H54 (cell line): ENCODE results near the gene C22orf23.
A peak's percentile ranks its signal among the peaks of the same experiment; 100 is the strongest.

ENCODE experiments used
- DNase-seq: peaks from one replicate; pipeline ENCODE4 v3.0.0; 2011; ENCODE audit warnings: low spot score, mixed read lengths; ENCODE audit not compliant: insufficient read length
- FAIRE-seq: peaks from 3 replicates; lab custom pipeline; 2011; peaks lifted over from hg19 to GRCh38; lab: Jason Lieb, UNC
- POLR2A ChIP-seq: IDR thresholded peaks from 2 replicates; pipeline ENCODE4 v1.6.1; 2011; ENCODE audit warnings: low read depth, mild to moderate bottlenecking, low read length

Gene C22orf23

DNA sequence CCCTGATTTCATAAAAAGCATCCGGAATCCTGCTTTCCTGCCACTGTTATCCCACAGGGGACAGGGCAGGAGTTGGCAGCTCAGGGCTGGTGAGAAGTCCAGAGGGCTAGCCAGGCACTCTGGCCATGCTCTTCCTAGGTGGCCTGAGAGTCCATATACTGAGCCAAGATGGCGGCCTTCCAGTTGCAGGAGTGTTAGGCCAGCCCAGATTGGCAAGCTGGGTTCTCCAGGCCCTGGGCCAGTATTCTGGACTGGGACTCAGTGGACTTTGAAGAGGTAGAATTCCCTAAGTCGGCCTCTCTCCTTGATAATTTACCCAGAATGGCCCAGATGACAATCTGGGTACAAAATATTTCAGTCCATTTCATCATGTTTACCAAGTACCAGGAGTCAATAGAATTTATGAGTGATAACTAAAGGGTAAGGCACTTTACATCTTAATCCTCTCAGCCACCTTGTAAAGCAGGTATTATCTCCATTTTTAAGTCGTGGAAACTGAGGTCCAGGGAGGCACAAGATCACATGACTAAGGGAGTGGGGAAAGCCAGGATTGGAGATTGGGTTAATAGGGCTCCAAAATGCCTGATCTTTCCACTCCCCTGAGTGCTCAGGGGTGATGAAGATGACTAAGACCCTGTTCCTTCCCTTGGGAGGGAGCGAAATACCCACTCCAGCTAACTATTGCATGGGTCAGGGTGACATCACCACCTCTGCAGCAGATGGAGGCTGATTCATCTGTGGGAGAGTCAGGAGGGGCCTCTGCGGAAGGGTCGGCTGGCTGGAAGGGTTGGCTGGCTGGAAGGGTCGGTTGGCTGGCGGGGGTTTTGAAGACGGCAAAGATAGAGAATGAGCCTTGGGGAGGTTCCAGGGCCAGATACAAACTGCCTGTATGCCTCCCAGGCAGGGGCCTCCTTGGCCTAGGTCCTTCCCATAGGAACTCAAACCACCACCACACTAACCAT, 48.5 kb downstream of the C22orf23 start:
- FAIRE-seq = peak; percentile 93
- no peak for TF ChIP-seq POLR2A
- peak; percentile 83 for DNase-seq

DNA sequence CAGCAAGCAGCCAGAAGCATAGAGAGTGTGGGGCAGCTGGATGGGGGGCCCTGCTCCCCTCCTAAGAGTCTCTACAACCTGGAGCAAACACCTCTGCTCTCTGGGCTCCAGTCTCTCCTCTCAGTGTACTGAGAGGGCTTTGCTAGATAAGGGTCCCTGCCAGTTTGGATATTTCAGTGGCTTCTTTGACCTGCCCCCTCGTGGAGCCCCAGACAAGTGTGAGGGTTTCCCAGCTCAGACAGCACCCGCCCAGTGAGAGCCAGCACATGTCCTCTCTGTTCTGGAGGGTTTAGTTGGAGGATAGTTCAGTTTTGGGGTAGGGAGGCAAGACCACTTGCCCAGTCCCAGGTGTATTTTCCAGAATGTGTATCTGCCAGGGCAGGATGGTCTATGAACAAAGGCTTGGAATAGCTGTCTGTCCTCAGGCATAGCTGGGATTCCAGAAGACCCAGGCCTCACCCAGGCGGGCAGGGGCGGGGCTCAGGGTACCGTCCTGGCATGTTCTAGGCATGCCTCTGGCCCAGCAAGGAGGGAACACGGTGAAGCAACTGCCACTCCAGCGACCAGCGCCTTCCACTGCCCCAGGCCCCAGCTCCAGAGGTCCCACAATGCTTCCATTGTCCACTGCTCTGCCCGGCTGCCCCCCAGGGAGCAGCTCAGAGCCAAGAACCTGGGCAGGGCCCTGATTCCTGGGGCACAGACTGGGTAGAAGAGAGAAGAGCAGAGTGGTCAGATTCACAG, 54.8 kb downstream of the C22orf23 start:
- DNase-seq (no peak), FAIRE-seq (no peak)
- TF ChIP-seq POLR2A = no peak

DNA sequence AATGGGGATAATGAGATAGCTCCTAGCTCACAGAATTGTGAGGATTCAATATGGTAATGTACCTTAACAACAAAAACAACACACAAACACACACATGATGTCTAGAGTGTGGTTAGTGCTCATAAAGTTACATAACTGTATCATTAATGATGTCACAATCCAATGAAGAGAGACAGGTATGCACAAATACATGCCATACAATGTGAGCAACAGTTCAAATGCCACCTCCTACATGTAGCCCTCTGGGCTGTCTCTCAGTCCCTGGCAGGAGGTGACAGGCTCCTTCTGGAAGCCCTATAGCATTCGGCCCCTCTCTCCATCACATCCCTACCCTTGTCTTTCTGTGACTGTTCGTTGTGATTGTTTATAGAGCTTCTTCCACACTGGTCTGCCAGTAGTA, 55.6 kb downstream of the C22orf23 start:
- DNase-seq (no peak), FAIRE-seq (no peak)
- no peak for TF ChIP-seq POLR2A

DNA sequence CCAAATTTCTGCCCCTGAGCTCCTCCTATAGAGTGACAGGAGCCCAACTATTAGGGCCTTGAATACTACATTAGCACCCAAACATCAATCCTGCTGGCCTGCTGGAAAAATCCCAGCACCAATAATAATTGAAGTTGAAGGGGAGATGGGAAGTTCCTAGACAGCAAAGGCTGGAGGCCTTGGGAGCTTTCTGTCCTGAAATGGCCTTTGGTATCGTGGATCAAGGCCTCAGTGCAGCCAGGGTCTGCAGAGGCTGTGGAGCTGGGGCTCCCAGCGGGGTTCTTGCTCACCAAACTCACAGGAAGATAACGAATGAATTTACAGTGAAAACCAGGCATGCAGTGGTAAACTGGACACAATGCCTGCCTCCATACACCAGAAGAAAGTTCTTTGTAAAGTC, 56.5 kb downstream of the C22orf23 start:
- FAIRE-seq (no peak), DNase-seq (no peak)
- TF ChIP-seq POLR2A = no peak

DNA sequence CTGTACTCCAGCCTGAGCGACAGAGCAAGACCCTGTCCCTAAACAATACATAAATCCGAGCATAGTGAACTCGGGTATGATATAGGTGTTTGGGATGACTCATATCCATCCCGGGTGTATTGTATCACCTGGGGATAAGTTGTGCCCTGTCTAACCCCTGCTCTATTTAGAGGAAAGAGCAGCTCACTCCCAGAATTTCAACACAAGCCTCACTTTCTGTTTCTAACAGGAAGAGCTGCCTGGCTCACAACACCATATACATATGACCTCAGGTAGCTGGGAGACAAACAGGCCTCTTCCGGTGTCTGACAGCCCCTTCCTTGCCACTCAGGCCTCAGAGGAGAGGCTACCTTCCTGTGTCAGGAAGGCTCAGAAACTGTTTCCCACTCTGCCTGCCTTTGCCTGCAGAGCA, 57.2 kb downstream of the C22orf23 start:
- no peak for TF ChIP-seq POLR2A
- DNase-seq (no peak), FAIRE-seq (no peak)

DNA sequence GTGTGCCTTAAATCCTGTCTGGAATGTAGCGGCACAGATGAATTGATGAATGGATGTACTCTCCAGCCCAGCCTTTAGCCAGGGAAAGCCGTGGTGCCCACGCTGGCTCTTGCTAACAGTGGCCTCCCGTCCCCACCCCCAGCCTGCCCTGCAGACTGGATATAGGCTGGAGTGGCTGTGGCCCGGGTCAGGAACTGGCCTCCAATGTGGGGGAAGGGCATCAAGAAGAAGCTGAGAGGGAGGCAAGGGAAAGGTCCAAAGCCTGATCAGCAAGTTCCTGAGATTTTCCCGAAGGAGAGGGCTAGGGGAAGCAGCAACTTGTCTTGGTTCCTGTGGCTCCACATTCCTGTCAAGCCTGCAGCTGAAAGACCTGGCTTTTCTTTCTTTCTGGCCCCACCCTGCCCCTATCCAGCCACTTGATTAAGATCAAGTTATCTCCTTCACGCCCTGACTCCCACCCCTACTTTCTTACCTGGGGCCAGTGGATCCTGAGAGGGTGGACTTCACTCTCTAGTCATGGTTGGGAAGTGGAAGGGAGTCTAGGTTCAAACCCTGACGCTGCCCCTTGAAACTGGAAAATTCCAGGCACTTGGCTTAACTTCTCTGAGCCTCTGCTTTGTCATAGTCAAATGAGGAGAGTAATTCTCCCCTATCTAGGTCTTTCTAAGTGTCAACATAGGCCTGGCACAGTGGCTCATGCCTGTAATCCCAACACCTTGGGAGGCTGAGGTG, 58.3 kb downstream of the C22orf23 start:
- DNase-seq (no peak), FAIRE-seq (no peak)
- TF ChIP-seq POLR2A = no peak

DNA sequence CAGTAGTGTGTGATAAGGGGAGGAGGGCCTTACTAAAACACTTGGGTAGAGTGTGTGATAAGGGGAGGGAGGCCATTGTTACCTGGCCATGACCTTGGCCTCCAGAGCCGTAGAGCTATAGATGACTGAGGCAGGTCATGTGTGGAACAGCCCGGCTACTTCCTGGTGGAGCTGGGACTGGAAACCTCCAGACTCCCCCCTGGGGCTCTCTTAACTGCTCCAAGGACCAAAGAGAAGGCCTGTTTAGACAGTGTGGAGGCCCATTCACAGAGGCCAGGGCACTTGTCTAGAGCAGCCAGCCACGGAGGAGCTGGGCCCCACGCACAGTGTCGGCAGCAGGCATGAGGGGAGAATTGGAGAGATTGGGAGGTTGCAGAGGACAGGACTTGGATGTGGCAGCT, 59.8 kb downstream of the C22orf23 start:
- no peak for TF ChIP-seq POLR2A
- no peak for DNase-seq
- FAIRE-seq = no peak
